Measurements from ENCODE around the gene RDM1.

Gene RDM1

GRCh38 chr17:35931794-35932425, 1.3 kb upstream of the RDM1 start:
- no peak for TF ChIP-seq CTCF (IDR thresholded peaks at IDR 0.05)

- no peak for TF ChIP-seq CTCF (IDR thresholded peaks at IDR 0.05)
These were observed 2.9 kb downstream of the RDM1 start for GRCh38 chr17:35927714-35928113.

- no peak for TF ChIP-seq CTCF (IDR thresholded peaks at IDR 0.05)
These were observed 6.9 kb downstream of the RDM1 start for GRCh38 chr17:35923609-35924114.

GRCh38 chr17:35920229-35920628, 10.3 kb downstream of the RDM1 start:
- no peak for TF ChIP-seq CTCF (IDR thresholded peaks at IDR 0.05)

- TF ChIP-seq CTCF (IDR thresholded peaks at IDR 0.05), result no peak
These were observed 11.9 kb downstream of the RDM1 start for GRCh38 chr17:35918665-35919064.

- no peak for TF ChIP-seq CTCF (IDR thresholded peaks at IDR 0.05)
These were observed 12.9 kb downstream of the RDM1 start for GRCh38 chr17:35917519-35918213.

- no peak for TF ChIP-seq CTCF (IDR thresholded peaks at IDR 0.05)
These were observed 15.2 kb downstream of the RDM1 start for GRCh38 chr17:35915153-35915964.
